Mucosa of rectum (tissue), 2 donors: Measurements from ENCODE around the gene SYNE2.
"Not testable (repeated sequence)": the region's sequence is repeated elsewhere in the genome, so short reads cannot be mapped to it uniquely, and the experiment has no call there.

Experiments used
- H3K27ac ChIP-seq, 2 donors: one replicate each; pipeline ENCODE4 v1.7.0; 2013; ENCODE audit warnings: inconsistent platforms in 2 of 2, low read depth in 2 of 2, low read length in 2 of 2
- H3K27me3 ChIP-seq, 2 donors: one replicate each; pipeline ENCODE4 v1.7.0; 2013; ENCODE audit warnings: low read length in 2 of 2; ENCODE audit not compliant: control insufficient read depth in 2 of 2, insufficient read depth in 2 of 2
- H3K36me3 ChIP-seq, 2 donors: one replicate each; pipeline ENCODE4 v1.7.0; 2013; ENCODE audit warnings: low read length in 2 of 2; ENCODE audit not compliant: control insufficient read depth in 2 of 2, insufficient read depth in 2 of 2
- H3K4me1 ChIP-seq, 2 donors: one replicate each; pipeline ENCODE4 v1.7.0; 2013; ENCODE audit warnings: low read length in 2 of 2, mild to moderate bottlenecking in 1 of 2; ENCODE audit not compliant: control insufficient read depth in 2 of 2, insufficient read depth in 2 of 2
- H3K4me3 ChIP-seq, 2 donors: one replicate each; pipeline ENCODE4 v1.7.0; 2013; ENCODE audit warnings: low read length in 2 of 2
- H3K9ac ChIP-seq, 2 donors: one replicate each; pipeline ENCODE4 v1.7.0; 2013; ENCODE audit warnings: low read length in 2 of 2, low read depth in 1 of 2, mild to moderate bottlenecking in 1 of 2
- H3K9me3 ChIP-seq, 2 donors: one replicate each; pipeline ENCODE4 v1.7.0; 2013; ENCODE audit warnings: low read length in 2 of 2; ENCODE audit not compliant: control insufficient read depth in 2 of 2
- donor health status: healthy.
- donor health status: Normal muscosa, but diverticular disease.

Gene SYNE2

GRCh38 chr14:64203366-64204006 lies 350.7 kb downstream of the SYNE2 start:
- H3K9ac ChIP-seq, result no peak overlapping the region
- peaks cover 37 to 39% of the 10 kb centered on the region in 2 donors for H3K36me3 ChIP-seq
- no peaks in the 10 kb centered on the region for H3K4me1 ChIP-seq

GRCh38 chr14:64208261-64208660 lies 355.5 kb downstream of the SYNE2 start:
- H3K9me3 ChIP-seq, result no peaks in the 10 kb centered on the region
- H3K9ac ChIP-seq, result no peak overlapping the region
- H3K4me3 ChIP-seq, result no peak overlapping the region
- H3K27me3 ChIP-seq, result no peaks in the 10 kb centered on the region
- no peak overlapping the region for H3K27ac ChIP-seq
- H3K4me1 ChIP-seq, result peaks cover 0 to 6% of the 10 kb centered on the region in 2 donors
- H3K36me3 ChIP-seq, result peaks cover 50% of the 10 kb centered on the region in 2 donors

More at GRCh38 chr14:64203366-64204006, 350.7 kb downstream of the SYNE2 start:
- Histone ChIP-seq H3K27me3 (no peaks in the 10 kb centered on the region), H3K4me3 (no peak overlapping the region), H3K27ac (no peak overlapping the region), H3K9me3 (no peaks in the 10 kb centered on the region)

GRCh38 chr14:64208981-64209380 lies 356.2 kb downstream of the SYNE2 start:
- no peaks in the 10 kb centered on the region for H3K9me3 ChIP-seq
- no peaks in the 10 kb centered on the region for H3K27me3 ChIP-seq
- peaks cover 50 to 57% of the 10 kb centered on the region in 2 donors for H3K36me3 ChIP-seq
- H3K4me1 ChIP-seq, result peaks cover 0 to 6% of the 10 kb centered on the region in 2 donors
- H3K4me3 ChIP-seq, result no peak overlapping the region
- H3K27ac ChIP-seq, result no peak overlapping the region
- H3K9ac ChIP-seq, result no peak overlapping the region

GRCh38 chr14:64209444-64210131 lies 356.8 kb downstream of the SYNE2 start:
- Histone ChIP-seq H3K27ac (peak overlapping the region in 1 of 2 donors; percentile 43), H3K4me3 (no peak overlapping the region), H3K9ac (no peak overlapping the region), H3K27me3 (no peaks in the 10 kb centered on the region), H3K36me3 (peaks cover 56 to 60% of the 10 kb centered on the region in 2 donors), H3K9me3 (no peaks in the 10 kb centered on the region), H3K4me1 (peaks cover 0 to 6% of the 10 kb centered on the region in 2 donors)

- Histone ChIP-seq H3K9me3 (no peaks in the 10 kb centered on the region), H3K27ac (peak overlapping the region in 1 of 2 donors; percentile 43), H3K9ac (no peak overlapping the region)
These were observed 357.4 kb downstream of the SYNE2 start for GRCh38 chr14:64210216-64210615.

GRCh38 chr14:64210912-64211311 lies 358.1 kb downstream of the SYNE2 start:
- not testable (repeated sequence) for H3K4me3 ChIP-seq, H3K9me3 ChIP-seq, H3K4me1 ChIP-seq, H3K27me3 ChIP-seq, H3K27ac ChIP-seq, H3K9ac ChIP-seq
- peaks cover 61 to 68% of the 10 kb centered on the region in 2 donors for H3K36me3 ChIP-seq

More at GRCh38 chr14:64210216-64210615, 357.4 kb downstream of the SYNE2 start:
- H3K36me3 ChIP-seq, result peaks cover 54 to 63% of the 10 kb centered on the region in 2 donors
- H3K4me1 ChIP-seq, result peaks cover 0 to 6% of the 10 kb centered on the region in 2 donors
- no peaks in the 10 kb centered on the region for H3K27me3 ChIP-seq
- H3K4me3 ChIP-seq, result no peak overlapping the region

- Histone ChIP-seq H3K9me3 (no peaks in the 10 kb centered on the region), H3K4me1 (peaks cover 0 to 6% of the 10 kb centered on the region in 2 donors), H3K36me3 (peaks cover 77 to 83% of the 10 kb centered on the region in 2 donors), H3K27me3 (no peaks in the 10 kb centered on the region), H3K27ac (no peak overlapping the region), H3K9ac (no peak overlapping the region), H3K4me3 (no peak overlapping the region)
These were observed 359.9 kb downstream of the SYNE2 start for GRCh38 chr14:64212666-64213065.

GRCh38 chr14:64213086-64213485 lies 360.3 kb downstream of the SYNE2 start:
- no peak overlapping the region for H3K27ac ChIP-seq
- H3K4me3 ChIP-seq, result no peak overlapping the region
- no peaks in the 10 kb centered on the region for H3K9me3 ChIP-seq
- H3K9ac ChIP-seq, result no peak overlapping the region
- peaks cover 78 to 84% of the 10 kb centered on the region in 2 donors for H3K36me3 ChIP-seq
- no peaks in the 10 kb centered on the region for H3K27me3 ChIP-seq
- H3K4me1 ChIP-seq, result peaks cover 0 to 6% of the 10 kb centered on the region in 2 donors

GRCh38 chr14:64213853-64214570 lies 361.2 kb downstream of the SYNE2 start:
- Histone ChIP-seq H3K4me1 (peaks cover 0 to 6% of the 10 kb centered on the region in 2 donors), H3K27ac (no peak overlapping the region), H3K36me3 (peaks cover 70 to 84% of the 10 kb centered on the region in 2 donors), H3K9me3 (no peaks in the 10 kb centered on the region), H3K4me3 (no peak overlapping the region), H3K27me3 (no peaks in the 10 kb centered on the region), H3K9ac (no peak overlapping the region)

- no peak overlapping the region for H3K4me3 ChIP-seq
- peaks cover 69 to 80% of the 10 kb centered on the region in 2 donors for H3K36me3 ChIP-seq
These were observed 362.5 kb downstream of the SYNE2 start for GRCh38 chr14:64215274-64215673.

More at GRCh38 chr14:64215274-64215673, 362.5 kb downstream of the SYNE2 start:
- Histone ChIP-seq H3K27me3 (no peaks in the 10 kb centered on the region), H3K27ac (no peak overlapping the region), H3K4me1 (no peaks in the 10 kb centered on the region), H3K9ac (no peak overlapping the region), H3K9me3 (no peaks in the 10 kb centered on the region)
